ENCODE data around the gene ATP6V0D1.

The ATP6V0D1 gene

DNA sequence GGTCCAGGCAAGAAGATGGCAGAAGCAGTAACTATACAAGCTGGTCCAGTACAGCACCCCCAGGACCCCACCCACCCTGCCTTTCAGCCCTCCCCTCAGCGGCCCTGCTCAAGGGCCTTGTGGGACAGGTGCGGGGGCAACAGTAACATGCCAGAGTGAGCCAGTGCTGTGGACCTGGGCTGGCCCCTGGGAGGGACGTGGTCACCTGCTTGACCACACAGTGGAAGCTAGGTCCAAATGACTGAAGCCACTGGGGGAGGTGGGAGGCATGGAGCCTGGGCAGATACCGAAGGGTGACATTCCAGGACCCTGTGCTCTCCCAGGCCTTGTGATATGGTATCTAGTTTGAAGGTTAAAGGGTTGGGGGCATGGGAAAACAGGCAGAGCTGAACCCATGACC is 17.3 kb downstream of the ATP6V0D1 start:
- no peak for DNase-seq (ENCODE audit: low read depth in 1 of 2, low spot score in 1 of 2)

DNA sequence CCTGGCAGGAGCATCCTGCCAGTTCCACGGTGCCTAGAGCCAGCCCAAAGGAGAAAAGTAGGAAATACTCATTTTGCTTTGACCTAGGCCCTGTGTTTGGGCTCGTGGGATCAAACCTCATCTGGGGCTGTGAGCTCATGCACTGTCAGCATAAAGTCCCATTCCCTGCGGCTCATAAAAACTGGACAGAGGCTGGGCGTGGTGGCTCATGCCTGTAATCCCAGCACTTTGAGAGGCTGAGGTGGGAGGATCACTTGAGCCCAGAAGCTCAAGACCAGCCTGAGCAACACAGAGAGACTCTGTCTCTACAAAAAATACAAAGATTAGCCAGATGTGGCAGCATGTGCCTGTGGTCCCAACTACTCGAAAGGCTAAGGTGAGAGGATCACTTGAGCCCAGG is 17.9 kb downstream of the ATP6V0D1 start:
- no peak for DNase-seq (ENCODE audit: low read depth in 1 of 2, low spot score in 1 of 2)

DNA sequence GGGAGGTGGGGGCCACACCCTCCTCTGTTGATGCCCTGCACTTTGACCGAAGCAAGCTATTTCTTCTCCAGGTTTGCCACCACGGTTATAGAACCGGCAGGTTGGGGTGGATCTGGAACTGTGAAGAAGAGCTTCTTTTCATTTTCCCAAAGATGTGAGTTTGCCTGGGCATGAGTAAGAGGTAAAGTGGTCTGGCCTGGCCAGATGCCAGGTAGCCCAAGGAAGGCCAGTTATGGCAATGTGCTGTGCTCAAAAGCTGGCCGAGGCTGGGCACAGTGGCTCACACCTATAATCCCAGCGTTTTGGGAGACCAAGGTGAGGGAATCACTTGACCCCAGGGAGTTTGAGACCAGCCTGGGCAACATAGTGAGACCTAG is 18.7 kb downstream of the ATP6V0D1 start:
- no peak for DNase-seq (ENCODE audit: low read depth in 1 of 2, low spot score in 1 of 2)

DNA sequence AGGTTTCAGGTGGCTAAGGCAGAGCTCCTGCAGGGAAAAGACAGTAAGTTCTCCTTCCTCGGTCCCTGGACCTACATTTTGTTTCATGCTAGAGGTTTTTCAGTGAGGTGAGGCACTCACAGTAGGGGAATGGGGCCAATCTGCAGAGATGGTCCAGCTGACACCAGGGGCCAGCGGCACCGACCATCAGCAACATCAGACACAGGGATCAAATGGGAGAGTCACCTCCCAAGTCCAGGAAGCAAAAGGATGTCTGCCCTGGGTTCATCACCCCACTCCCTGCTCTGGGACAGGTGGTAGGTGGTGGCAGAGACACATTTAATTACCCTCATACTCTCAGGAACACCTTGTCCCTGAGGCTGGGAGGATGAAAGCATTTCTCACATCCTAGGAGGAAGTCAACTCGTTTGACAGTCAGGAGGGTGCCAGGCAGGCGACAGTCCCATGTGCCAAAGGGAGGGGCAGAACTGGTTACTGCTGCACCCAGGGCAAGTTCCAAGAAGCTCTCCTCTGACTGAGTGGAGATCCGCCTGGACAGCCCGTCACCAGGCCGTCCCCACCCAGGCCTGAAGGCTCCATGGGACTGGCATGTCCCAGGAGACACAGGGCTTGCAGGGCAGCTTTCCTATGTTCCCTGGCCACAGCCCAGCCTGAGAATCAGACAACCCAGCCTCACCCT is 19.2 kb downstream of the ATP6V0D1 start:
- DNase-seq (ENCODE audit: low read depth in 1 of 2, low spot score in 1 of 2): no peak

DNA sequence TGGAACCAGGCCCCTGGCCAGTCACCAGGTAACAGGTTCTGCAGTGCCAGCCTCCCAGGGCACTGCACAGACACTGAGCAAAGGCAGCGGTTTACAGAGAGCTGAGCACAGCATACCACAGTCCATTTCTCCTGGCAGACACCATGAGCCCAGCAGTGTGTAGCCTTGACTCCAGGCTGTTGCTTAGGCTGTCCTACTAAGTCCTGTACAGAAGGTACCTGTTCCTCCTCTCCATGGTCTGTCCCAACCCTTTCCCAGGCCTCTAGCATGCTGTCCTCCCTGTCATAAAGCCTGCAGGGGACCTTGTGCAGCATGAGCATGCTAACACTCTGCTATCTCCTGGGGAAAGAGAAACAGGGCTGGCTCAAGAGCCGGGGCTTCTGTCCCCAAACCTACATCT is 20.0 kb downstream of the ATP6V0D1 start:
- DNase-seq (ENCODE audit: low read depth in 1 of 2, low spot score in 1 of 2): no peak

DNA sequence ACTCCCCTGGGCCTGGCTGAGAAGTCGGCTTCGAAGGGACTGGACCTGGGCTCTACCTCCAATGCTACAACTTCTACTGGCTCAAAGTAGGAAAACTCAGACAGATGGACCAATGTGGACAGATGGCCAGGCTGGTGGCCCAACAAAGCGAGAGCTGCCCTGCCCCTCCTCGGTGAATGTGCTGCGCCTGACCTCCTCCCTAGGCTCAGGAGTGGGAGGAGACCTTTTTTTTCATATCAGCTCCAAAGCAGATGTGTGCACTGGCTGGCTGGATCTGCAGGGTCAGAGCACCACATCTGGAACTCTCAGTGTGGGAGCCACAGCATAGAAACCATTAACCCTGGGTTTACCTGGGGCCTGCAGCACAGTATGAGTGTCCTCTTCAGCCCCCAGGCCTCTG is 20.8 kb downstream of the ATP6V0D1 start:
- DNase-seq (ENCODE audit: low read depth in 1 of 2, low spot score in 1 of 2): no peak

DNA sequence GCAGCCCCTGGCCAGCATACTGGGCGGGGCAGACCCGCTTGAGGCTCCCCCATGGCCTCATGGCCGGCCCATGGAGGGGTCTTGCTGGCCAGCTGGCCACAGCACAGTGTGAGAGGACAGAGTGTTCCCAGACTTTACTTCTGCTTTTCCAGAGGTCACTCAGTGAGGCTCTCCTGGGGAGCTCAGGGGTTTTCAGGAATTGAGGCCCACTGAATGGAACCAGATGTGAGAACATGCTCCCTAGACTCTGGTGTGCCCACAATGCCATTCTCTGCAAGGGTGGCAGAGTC is 21.2 kb downstream of the ATP6V0D1 start:
- no peak for DNase-seq (ENCODE audit: low read depth in 1 of 2, low spot score in 1 of 2)

DNA sequence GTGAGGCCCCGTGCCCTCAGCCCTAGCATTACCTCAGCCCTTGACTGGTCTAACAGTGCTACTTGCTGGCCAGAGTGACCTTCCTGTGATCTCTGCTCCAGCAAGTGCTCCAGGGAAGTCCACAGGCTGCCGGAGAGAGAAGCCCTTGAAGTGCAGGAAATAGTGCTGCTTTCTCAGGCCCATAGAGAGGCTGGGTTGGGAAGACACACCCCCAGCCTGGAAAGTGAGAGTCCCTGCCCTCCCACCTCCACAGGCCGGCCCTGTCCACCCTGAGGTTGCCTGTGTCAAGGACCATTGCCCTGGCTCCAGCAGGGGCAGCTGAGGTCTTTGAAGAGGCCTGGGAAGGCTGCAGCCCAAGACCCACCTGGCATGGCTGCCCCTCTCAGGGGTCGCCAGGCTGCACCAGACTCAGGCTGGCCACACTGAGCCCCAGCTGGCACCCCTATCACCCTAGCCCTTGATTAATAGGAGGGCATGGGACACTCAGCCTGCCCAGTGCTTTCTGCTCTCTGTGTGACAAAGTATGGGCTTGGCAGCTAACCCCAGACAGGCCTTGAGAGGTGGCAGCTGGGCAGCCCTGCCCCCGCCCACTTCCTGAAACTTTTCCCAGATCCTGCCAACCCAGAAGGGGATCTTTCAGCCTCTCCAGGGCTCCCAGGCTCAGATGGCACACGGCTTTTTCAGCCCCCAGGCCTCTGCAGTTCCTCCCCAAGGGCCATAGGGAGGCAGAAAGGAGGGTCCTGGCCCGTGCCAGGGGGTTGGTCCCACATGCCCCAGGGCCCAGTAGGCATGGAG is 21.7 kb downstream of the ATP6V0D1 start:
- DNase-seq (ENCODE audit: low read depth in 1 of 2, low spot score in 1 of 2): no peak

DNA sequence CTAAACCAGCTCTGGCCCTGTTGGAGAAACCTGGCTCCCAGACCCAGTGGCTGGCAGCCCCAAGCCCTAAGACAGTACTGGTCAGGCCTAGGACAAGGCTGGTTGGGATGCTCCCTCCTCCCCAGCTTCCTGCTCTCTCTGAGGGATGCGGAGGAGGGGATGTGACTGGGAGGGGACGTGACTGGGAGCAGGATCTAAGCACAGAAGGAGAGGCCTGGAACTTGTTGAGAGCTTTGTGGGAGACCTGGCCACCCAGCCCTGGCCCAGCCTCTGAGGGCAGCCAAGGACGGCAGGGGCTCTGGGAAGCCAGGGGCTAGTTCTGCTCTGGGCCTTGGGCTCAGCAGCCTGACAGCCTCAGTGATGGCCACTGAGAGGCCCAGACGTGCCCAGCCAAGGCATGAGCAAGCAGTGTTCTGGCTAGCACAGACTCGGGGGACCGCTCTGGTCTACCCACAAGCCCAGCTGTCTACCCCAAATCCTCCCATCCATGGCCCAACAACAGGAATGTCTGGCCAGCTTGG is 22.8 kb downstream of the ATP6V0D1 start:
- DNase-seq (ENCODE audit: low read depth in 1 of 2, low spot score in 1 of 2): no peak

DNA sequence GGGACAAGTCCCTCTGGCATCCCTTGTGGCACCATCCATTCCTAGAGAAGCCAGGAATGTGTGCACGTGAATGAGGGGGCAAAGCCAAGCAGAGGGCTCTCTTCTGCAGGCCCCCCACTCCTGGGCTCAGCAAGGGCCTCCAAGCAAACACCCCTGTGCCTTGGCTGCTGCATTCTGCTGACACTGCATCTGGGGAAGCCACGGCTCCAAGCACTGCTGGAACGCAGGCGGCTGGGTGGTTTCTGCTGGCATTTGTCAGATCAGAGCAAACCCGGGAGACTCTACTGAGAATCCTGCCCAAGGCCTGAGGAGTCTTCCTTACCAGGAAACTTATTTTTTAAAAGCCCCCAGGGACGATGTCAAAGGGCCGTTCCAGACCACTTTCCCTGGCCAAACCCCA is 23.3 kb downstream of the ATP6V0D1 start:
- DNase-seq (ENCODE audit: low read depth in 1 of 2, low spot score in 1 of 2): no peak

DNA sequence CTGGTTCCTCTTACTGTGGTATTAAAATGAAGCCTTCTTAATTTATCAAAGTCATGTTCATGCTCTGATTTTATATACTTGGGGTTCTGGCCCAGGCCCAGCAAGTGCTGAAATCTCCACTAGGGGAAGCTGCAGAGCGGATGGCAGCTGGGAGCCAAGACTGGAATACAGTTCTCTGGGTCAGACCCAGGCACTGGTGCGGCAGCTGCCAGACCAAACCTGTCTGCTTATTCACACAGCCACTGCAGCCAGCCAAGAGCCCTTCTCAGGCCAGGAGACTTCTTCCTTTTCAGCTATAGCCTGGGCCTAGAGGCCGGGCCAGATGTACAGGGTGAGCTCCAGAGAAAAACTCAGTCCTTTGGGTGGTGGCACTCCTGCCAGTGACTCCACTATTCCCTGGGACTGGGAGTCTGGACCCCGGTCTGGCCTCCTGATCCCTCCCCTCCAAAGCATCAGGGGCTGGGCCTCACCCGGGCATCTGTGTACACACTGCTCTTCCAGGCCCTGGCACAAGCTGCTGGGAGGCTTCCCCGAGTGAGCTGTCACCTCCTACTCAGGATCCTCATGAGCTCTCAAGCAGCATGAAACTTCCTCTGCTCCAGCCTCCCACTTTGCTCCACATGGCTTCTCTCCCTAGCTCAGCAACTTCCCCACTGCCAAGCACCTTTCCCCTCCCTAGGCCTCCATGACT is 24.4 kb downstream of the ATP6V0D1 start:
- DNase-seq (ENCODE audit: low read depth in 1 of 2, low spot score in 1 of 2): no peak

DNA sequence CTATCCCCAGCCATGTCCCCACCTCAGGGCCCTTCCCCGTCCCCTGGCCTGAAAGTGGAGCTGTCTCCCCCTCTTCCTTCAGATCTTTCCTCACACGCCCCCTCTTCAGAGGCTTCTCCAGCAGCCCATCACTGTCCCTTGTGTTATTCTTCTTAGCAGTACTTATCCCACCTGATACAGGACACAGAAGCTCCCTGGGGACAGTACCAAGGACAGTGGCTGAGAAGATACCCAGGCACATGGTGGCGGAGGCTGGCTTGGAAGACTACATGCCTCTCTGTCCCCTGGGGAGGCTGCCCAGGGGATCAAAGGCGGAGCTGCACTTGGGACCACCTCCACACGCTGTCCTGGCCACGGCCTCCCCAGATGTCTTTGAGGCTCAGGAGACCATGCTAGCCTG is 26.1 kb downstream of the ATP6V0D1 start:
- DNase-seq (ENCODE audit: low read depth in 1 of 2, low spot score in 1 of 2): no peak

DNA sequence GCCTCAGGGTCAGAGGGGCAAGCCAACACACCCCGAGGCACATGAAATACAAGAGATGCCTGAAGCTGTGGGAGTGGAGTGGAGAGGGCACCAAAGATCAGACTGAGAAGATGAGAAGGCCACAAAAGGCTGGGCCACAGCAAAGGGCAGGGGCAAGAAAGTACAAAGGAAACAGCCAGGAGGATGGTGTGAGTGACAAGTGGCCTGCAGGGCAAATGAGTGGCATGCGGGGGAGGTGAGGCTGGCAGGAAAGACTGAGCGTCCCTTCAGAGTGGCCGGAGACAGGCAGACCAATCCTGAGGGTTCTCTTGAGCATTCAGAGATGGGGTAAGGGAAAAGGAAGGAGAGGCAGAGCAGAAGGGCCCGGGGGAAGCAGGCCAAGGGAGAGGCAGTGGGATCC is 26.9 kb downstream of the ATP6V0D1 start:
- no peak for DNase-seq (ENCODE audit: low read depth in 1 of 2, low spot score in 1 of 2)

DNA sequence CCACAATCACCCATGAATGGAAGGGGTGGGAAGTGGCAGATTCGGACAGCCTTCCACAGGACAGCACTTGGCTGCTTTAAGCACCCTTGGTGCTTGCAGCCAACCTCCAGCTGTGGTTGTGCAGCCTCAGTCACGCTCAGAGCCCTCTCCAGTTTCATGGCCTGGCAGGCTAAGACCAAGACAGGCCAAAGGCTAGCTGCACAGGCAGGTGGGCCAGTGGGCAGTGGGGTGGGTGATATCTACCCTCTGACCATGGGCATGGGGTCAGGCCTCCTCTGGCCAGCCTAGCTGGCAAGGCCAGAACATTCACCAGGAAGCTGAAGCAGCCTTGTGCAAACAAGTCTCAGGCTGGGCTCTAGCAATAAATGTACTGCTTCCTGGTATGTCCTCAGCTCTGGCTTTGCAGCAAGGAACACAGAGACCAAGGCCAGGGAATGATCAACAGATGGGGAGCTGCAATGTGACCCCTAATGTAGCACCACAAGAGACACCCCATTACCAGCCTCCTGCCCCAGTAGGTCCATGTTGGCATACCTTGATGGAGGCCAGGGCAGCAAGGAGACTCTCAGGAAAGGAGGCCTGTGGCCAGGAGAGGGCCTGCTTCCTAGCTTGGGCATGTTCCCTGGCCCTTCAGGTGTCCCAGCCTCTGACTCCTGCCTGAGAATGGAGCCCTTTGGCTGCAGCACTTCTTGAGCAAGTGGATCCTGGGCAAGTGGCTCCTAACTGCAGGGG is 29.1 kb downstream of the ATP6V0D1 start:
- DNase-seq (ENCODE audit: low read depth in 1 of 2, low spot score in 1 of 2): no peak

DNA sequence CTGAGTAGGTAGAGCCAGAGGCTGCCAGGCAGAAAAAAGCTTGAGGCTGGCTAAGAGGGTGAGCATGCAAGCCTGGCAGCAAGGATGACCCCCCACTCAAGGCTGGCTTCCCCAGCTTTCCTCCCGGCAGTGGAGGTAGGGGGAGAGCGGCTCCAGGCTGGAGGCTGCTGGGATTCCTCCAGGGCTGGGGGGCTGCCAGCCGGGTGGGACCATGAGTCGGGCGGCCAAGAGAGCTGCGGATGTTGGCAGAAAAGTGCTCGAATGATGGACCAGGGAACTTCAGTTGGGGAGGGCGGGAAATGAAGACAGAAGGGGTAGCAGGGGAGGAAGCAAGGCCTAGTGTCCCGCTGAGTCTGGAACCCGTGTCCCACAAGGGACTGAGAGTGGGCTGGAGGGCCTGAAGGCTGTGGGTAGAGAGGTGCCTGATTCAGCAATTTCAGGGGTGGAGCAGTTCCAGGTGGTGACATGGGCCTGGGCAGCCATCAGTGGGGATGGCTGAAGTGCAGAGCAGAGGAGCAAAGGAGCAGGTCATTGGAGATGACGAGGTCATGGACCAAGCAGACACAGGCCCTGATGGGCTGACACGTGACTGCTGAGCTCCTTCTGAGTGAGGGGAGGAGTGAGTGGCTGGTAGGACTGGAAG is 29.8 kb downstream of the ATP6V0D1 start:
- no peak for DNase-seq (ENCODE audit: low read depth in 1 of 2, low spot score in 1 of 2)

DNA sequence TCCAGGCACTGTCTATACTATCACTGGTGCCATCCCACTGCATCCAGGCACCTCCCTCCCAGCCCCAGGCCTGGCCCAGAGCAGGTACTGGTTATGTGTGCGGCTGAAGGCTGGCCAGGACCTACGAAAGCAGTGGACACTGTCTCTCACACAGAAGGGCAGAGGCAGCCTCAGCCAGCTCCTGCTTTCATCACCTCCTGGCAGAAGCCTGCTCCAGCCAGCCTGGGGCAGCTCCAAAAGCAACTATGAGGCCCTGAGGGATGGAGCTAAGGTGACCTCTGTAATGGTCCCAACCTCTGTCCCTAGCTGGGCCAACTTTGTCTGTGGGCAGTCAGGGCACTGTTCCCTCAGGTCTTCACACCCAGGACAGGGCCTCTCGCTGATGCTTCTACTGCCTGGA is 31.2 kb downstream of the ATP6V0D1 start:
- no peak for DNase-seq (ENCODE audit: low read depth in 1 of 2, low spot score in 1 of 2)

DNA sequence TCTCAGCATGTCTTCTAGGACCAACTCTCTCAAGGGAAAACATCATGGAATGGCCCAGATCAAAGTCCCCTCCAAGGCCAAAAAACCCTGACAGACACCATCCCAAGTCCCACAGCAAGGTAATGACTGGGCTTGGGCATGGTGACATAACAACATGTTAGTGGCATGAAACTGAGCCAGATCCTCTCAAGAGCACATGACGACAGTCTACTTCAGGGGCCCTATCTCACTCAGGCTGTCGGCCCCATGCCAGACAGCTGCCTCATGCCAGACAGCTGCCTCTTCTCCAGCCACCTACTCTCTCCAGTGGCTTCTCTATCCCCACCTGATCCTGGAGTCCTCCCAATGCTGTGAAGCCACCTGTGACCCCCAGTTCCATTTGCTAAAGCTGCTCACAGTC is 31.6 kb downstream of the ATP6V0D1 start:
- DNase-seq (ENCODE audit: low read depth in 1 of 2, low spot score in 1 of 2): no peak

DNA sequence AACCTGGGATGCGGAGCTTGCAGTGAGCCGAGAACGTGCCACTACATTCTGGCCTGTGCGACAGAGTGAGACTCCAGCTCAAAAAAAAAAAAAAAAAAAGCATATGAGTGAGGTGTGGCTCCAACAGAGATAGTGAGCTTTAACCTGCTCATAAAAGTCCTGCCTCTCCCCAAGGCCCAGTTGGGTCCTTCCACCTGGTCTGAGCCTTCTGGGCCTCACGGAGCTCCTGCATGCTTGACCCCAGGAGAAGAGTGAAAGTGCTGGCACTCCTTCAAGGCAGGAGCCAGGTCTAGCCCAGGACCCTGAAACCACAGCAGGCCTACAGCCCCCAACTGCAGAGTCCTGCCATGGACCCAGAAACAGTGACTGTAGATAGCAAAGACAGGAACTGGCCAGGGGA is 32.4 kb downstream of the ATP6V0D1 start:
- DNase-seq (ENCODE audit: low read depth in 1 of 2, low spot score in 1 of 2): no peak

DNA sequence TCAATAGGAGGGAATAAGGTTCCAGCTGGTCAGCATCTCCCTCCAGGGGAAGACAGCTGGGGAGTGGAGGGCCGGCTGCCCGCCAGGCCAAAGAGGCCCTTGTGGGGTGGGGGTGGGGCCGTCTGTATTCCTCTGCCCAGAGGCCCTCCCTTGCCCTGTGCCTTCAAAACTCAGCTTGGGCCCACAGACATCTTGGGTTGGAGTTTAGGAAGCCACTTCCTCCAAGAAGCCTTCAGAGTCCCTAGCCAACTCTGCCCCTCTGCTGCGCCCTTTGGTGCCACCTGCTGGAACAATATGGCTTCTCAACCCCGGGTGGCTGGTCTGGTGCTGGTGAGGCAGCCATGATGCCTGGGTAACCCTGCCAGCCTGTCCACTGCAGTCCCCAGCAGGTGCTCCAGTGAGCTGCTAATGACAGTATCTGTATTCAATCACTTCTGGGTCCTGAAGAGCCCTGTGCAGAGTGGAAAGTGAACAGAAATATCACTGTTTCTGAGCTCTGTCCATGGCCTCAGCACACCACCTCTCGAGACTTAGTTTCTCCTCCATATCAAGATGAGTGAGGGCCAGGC is 33.4 kb downstream of the ATP6V0D1 start:
- DNase-seq (ENCODE audit: low read depth in 1 of 2, low spot score in 1 of 2): peak; percentile 10 to 55

DNA sequence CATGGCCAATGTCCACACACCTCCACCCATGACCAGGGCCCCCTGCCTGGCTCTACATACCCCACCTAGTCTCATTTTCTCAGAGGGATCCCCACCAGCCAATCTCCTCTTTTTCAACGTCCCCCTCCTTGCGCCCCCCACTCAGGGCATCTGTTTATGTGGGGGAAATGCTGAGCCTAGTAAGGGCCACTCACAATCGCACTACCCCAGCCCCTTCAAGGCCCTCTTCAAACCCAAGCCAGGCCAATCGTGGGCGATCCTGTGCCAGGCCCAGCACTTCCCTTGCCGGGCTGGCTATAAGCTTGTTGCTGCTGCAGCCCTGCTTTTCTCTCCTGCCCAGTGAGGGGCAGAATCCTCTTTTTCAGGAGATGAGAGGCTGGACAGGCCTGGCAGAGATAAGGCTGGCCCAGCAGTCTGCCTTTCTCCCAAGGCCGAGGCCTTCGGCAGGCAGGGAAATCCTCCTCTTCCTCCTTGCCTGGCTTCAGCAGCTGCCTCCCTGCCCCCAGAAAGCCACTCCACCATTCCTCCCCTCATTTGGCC is 33.9 kb downstream of the ATP6V0D1 start:
- DNase-seq (ENCODE audit: low read depth in 1 of 2, low spot score in 1 of 2): no peak

Data from stimulated activated CD4-positive, alpha-beta T cell treated with anti-CD3 and anti-CD28 coated beads, Interleukin-15, amount 100 ng/mL, for 1 hour (primary cell).